HTERT RPE-1 (cell line): ENCODE measurements around the gene UBAC2.
"Not testable (repeated sequence)": the region's sequence is repeated elsewhere in the genome, so short reads cannot be mapped to it uniquely, and the experiment has no call there.

Source experiments
- in situ Hi-C: fragments of 300-500 bp; cut with MboI; formaldehyde crosslinking; loops from 4 replicates; pipeline ENCODE4 v1.14.3; 2020; ENCODE audit warnings: low sequenced_read_pairs

Gene UBAC2

DNA sequence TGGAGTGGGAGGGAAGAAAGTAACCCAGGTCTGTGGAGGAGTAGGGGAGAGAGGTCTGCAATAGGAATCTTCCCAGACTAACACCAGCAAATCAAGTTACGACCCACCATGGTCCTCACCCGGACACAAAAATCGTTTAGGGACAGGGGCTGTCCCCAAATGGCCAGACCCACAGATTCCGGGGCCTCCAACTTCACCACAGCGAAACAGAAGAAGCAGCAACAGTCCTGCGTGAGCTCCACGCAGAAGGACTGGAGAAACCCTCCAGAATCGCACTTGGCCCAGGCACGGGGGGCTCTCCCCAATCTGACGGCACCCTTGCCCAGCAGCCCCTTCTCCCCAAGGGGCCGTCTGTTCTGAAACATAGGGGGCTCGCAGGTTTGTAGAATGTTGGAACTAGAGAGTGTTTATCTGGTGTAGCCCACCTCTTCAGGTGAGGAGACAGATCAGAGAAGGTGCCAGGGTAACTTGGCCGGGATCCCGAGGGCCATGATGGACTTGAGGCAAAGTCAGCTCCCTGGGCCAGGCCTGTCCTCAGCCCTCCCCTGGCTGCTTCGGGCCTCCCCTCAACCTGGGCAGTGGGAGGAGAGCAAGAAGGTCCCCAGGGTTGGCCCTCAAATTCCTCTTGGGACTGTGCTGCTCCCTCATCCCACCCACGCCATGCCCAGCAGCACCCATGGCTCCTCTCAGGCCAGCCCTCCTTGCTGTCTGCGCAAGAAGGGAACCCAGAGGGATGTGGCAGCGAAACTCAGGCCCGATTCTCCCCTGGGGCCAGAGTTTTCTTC is 189.1 kb downstream of the UBAC2 start:
- in situ Hi-C loops: no loop called here

- in situ Hi-C loops: no loop called here
These were observed 189.9 kb downstream of the UBAC2 start for GRCh38 chr13:99390601-99391000.

DNA sequence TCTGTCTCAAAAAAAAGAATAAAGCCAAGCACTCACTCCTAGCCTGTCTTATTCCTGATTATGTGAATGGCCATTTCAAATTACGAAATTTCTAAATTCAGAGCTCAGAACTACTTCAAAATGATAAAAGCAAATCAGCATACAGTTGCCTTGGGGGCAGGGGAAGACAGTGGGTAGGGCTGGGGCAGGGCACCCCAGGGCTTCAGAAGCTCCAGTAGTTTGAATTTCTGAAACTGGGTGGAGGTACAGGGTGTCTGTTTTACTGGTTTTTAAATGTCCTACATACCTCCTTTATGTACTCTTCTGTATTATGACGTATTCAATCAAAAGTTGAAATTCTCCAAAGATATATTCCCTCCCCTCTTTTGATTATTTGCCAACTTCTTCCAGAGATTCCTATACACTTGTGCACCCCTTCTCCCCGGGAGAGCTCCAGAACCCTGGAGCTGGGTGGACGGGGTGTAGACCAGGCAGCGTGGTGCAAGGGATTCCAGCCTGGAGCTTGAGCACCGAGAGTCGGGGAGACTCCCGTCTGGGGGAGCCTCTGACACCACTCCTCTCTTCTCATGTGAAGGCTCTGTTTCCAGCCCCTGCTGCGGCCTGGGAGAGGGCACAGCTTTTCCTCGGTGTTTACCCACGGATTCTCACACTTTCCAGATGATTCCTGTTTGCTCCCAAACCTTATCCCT is 191.3 kb downstream of the UBAC2 start:
- in situ Hi-C loops: no loop called here

- in situ Hi-C loops: no loop called here
These were observed 191.9 kb downstream of the UBAC2 start for GRCh38 chr13:99392470-99393135.

DNA sequence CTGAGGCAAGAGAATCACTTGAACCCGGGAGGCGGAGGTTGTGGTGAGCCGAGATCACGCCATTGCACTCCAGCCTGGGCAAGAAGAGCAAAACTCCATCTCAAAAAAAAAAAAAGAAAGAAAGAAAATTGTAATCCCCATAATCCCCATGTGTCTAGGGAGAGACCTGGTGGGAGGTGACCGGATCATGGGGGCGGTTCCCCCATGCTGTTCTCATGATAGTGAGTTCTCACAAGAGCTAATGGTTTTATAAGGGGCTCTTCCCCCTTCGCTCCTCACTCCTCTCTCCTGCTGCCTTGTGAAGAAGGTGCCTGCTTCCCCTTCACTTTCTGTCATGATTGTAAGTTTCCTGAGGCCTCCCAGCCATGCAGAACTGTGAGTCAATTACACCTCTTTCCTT is 192.7 kb downstream of the UBAC2 start:
- in situ Hi-C loops: not testable (repeated sequence)

- in situ Hi-C loops: no loop called here
These were observed 193.4 kb downstream of the UBAC2 start for GRCh38 chr13:99393791-99394735.

- in situ Hi-C loops: no loop called here
These were observed 194.8 kb downstream of the UBAC2 start for GRCh38 chr13:99395436-99395835.

GRCh38 chr13:99396446-99396845 is 195.8 kb downstream of the UBAC2 start:
- in situ Hi-C loops: no loop called here

GRCh38 chr13:99398071-99398470 is 197.4 kb downstream of the UBAC2 start:
- in situ Hi-C loops: no loop called here

- in situ Hi-C loops: no loop called here
These were observed 198.4 kb downstream of the UBAC2 start for GRCh38 chr13:99398916-99399622.

DNA sequence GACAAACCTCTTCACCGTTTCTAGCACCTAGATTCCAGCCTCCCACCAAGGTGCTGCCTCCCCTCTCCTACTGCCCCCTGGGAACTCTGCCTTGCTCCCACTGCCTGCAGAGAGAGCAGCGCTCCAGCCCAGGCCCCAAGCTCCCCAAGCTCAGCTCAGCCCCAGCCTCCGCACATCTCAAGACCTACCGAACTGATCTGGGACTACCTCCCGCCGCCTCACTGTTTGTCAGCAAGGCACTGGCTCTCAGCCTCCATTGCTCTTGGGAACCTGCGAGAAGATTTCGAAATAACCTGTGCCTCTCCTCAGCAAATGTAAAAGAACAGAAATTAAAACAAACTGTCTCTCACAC is 198.9 kb downstream of the UBAC2 start:
- in situ Hi-C loops: no loop called here

- in situ Hi-C loops: no loop called here
These were observed 202.9 kb downstream of the UBAC2 start for GRCh38 chr13:99403458-99403971.

DNA sequence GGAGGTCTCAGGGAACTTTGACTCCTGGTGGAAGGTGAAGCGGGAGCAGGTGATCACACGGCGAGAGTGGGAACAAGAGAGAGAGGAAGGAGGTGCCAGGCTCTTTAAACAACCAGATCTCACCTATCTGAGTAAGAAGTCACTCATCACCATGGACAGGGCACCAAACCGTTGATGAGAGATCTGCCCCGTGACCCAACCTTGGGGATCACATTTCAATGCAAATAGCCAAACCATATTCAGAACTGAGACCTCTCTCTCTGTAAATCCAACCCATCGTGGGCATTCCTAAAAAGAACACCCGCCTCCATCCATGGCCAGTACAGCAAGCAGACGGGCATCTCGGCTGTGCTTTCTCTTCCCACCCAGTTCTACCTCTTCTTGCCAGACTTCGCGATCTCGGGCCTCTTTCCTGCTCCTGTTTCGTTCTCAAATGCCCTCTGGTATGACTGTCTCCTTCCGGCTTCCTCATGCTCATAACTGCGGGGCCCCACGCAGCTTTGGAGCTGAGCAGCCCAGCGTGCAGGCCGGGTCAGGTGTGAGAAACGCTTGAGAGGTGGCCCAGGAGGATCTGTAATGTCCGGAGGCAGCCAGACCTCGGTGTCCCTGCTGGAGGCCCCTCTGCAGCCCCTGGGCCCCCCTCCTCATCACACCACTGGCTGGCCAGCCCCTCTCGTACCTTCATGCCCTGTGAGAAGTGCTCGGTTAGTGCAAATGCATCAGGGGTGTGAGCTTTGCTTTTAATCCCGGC is 203.5 kb downstream of the UBAC2 start:
- in situ Hi-C loops: no loop called here

- in situ Hi-C loops: no loop called here
These were observed 205.3 kb downstream of the UBAC2 start for GRCh38 chr13:99405966-99406365.

DNA sequence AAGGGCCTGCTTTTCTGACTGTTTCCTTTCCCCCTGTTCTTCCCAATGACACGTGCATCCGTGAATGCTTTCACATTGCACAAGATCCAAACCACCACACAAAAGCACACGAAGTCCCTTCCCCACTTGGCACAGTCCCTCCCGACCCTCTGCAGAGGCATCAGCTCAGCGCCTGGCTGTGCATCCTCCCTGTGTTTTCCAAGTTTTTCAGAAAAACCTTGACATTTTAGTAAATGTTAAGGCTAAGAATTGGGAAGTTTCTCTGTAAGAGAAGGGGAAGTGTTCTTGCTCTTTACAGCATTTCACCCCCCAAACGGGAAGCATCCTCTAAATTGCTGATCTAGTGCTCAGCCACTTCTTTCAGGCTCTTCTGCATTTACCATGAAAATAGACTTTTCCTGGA is 206.1 kb downstream of the UBAC2 start:
- in situ Hi-C loops: no loop called here

DNA sequence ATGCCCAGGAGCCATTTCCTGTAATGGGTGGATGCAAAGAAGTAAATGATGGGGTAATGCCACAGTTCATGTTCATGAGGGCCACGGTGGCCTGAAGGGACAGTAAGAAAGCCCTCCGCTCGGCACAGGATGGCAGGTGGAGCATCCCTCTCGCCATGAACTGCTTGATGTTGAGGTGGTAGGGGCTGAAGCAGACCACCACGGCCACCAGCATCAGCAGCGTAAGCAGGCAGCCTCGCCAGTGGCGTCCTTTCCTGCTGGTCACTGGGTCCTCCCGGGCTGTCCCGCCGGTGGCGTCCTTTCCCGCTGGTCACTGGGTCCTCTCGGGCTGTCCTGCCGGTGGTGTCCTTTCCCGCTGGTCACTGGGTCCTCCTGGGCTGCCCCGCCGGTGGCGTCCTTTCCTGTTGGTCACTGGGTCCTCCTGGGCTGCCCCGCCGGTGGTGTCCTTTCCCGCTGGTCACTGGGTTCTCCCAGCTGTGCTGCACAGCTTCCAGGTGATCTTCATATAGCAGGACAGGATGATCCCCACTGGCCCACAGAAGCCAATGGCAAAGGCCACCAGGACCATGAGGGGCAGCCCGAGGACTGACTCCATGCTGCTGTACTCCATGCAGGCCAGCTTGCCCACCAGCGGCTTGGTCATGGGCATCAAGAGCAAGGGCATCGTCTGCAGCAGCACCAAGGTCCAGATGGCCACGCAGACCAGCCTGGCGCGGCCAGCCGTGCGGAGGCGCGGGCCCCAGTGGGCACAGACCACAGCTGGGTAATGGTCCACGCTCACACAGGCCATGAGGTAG is 207.4 kb downstream of the UBAC2 start:
- in situ Hi-C loops: no loop called here

GRCh38 chr13:99408703-99409000 is 208.0 kb downstream of the UBAC2 start:
- in situ Hi-C loops: no loop called here

DNA sequence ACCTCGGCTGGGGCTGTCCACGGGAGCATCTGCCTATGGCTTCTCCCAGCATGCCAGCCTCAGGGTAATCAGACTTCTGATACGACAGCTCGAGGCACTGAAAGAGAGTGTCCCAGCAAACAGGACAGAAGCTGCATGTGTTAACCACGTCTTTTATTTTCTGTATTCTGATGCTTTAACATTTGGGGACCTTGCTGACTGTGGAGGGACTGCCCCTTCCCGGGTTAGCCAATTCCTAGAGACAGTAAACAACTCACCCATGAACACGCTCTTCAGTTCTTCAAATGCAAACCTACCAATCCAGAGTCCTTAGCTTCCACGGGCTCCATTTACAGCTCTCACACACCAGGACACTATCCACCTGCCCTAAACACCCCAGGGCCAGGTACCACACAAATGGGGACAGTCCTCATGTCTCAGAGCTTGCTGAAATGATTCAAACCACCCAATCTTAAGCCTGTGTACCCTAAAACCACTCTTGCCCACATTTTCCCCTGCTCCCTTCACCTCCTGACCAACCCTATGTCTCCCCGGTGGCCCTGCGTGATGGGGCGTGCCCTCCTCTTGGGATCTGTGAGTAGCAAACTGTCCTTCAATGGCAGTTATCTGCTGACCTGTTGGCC is 208.9 kb downstream of the UBAC2 start:
- in situ Hi-C loops: not testable (repeated sequence)
